Measurements from ENCODE around the gene RIOX2. TPM values are rescaled to one million over a fixed set of nuclear protein-coding genes. Genes with fewer than 3 reads are reported as not detected.

The RIOX2 gene
- total RNA-seq, 4 donors from 2014 or later = 61.6 to 109 (median 89.9) TPM

DNA sequence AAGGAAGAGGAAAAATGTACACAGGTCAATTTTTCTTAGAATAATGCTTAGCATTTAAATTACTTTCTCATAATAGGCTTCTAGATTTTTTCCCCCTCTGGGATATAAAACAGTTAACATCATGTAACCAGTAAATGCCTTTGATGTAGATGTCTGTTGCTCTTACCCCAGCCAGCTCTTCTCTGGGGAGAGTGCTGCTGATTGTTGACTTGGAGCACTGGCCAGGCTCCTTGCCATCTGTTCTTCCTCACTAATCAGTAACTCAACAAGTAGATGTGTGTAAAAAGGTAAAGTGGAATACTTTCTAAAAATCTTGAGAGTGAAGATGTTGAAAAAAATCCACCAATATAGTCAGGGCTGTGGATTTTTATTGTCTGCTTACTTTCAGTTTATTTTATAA, 42.2 kb downstream of the RIOX2 start:
- intact Hi-C loops (cut with DNase I) = no loop called here
- H3K9me3 ChIP-seq = no peaks in the 10 kb centered on the region
- DNase-seq = peak; percentile 79 to 81
- TF ChIP-seq, protein P1, sequence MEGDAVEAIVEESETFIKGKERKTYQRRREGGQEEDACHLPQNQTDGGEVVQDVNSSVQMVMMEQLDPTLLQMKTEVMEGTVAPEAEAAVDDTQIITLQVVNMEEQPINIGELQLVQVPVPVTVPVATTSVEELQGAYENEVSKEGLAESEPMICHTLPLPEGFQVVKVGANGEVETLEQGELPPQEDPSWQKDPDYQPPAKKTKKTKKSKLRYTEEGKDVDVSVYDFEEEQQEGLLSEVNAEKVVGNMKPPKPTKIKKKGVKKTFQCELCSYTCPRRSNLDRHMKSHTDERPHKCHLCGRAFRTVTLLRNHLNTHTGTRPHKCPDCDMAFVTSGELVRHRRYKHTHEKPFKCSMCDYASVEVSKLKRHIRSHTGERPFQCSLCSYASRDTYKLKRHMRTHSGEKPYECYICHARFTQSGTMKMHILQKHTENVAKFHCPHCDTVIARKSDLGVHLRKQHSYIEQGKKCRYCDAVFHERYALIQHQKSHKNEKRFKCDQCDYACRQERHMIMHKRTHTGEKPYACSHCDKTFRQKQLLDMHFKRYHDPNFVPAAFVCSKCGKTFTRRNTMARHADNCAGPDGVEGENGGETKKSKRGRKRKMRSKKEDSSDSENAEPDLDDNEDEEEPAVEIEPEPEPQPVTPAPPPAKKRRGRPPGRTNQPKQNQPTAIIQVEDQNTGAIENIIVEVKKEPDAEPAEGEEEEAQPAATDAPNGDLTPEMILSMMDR (IDR thresholded peaks at IDR 0.05) = no peak
- no peak for TF ChIP-seq POLR2A (IDR thresholded peaks at IDR 0.05)
- H3K4me1 ChIP-seq = peaks cover 4 to 6% of the 10 kb centered on the region in 2 donors
- peak overlapping the region in 2 of 3 donors; percentile 20 to 43 for H3K27ac ChIP-seq
- no peaks in the 10 kb centered on the region for H3K27me3 ChIP-seq
- H3K36me3 ChIP-seq = peaks cover 10 to 11% of the 10 kb centered on the region in 2 donors
- no peak overlapping the region for H3K4me3 ChIP-seq (replicated peaks in 1 of 3)

DNA sequence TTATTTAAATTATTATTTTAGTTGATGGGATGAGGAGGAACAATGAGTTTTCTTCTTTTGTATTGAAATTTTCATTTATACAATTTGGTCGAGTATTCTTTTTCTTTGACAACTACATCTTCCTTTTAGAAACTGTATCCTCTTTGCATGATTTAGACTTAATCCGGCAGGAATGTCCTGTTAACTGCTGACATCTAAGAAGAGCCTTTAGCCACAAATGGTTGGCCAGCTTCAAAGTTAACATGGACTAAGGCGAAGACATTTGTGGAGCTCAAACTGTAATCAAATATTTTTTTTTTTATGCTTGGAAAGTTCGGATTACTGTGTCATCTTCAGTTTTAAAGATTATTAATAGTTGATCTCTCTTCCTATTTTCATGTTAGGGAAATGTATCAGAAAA, 43.2 kb downstream of the RIOX2 start:
- Histone ChIP-seq H3K36me3 (peaks cover 4 to 10% of the 10 kb centered on the region in 2 donors), H3K4me1 (peaks cover 4 to 6% of the 10 kb centered on the region in 2 donors), H3K9me3 (no peaks in the 10 kb centered on the region), H3K27ac (peak overlapping the region; percentile 20 to 43 (median 28)), H3K27me3 (no peaks in the 10 kb centered on the region), H3K4me3 (replicated peaks in 1 of 3) (no peak overlapping the region)
- TF ChIP-seq POLR2A (IDR thresholded peaks at IDR 0.05) = no peak
- TF ChIP-seq, protein P1 (IDR thresholded peaks at IDR 0.05) = no peak
- DNase-seq = no peak
- 89 to 90% methylated on average over 4 of the region's 4 CpGs for WGBS, 2 donors
- intact Hi-C loops (cut with DNase I) = no loop called here

DNA sequence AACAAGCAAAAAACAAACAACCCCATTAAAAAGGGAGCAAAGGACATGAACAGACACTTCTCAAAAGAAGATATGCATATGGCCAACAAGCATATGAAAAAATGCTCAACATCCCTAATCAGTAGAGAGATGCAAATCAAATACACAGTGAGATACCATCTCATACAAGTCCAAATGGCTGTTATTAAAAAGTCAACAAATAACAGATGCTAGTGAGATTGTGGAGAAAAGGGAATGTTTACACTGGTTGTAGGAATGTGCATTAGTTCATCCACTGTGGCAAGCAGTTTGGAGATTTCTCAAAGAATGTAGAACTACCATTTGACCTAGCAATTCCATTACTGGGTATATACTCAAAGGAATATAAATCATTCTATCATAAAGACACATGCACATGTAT, 44.5 kb downstream of the RIOX2 start:
- H3K4me3 ChIP-seq (replicated peaks in 1 of 3) = no peak overlapping the region
- no peaks in the 10 kb centered on the region for H3K9me3 ChIP-seq
- no peaks in the 10 kb centered on the region for H3K27me3 ChIP-seq
- H3K27ac ChIP-seq = no peak overlapping the region
- intact Hi-C loops (cut with DNase I) = no loop called here
- no peak for DNase-seq
- TF ChIP-seq POLR2A (IDR thresholded peaks at IDR 0.05) = no peak
- TF ChIP-seq, protein P1 (IDR thresholded peaks at IDR 0.05) = no peak
- H3K4me1 ChIP-seq = peaks cover 4 to 6% of the 10 kb centered on the region in 2 donors
- peaks cover 0 to 10% of the 10 kb centered on the region in 2 donors for H3K36me3 ChIP-seq

DNA sequence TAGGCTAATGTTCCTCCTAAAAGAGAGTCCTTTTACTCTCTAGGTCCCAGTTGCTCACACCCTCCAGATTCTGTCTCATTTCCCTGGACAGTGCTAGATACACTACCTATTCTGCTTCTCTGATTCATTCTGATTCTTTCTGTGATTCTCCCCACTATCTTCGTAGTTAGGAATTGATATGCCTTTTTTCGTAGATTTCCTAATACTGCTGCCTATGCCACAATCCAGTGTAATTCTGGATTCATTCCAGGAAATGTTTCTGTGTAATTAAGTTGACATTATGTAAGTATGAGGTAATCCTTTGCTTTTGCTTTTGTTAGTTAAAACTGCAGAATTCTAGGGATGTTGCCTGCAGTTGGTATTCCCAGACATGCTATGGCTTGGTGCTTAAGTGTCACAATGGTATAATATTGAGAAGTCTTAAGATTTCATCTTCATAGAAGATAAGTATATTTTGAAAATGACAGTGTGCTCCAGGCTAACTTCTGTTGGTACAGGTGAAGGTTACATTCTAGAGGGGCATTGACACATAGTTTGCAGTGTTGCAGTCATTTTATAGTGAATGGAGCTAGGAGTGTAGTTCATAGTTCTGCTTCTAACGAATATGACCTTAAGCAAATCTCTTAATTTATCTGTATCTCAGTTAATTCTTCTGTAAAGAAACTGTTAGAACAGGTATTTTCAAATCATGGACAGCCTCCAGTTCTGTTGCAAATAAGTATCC, 54.3 kb downstream of the RIOX2 start:
- no peak for TF ChIP-seq POLR2A (IDR thresholded peaks at IDR 0.05)
- TF ChIP-seq, protein P1 (IDR thresholded peaks at IDR 0.05) = no peak
- no peak overlapping the region for H3K27ac ChIP-seq
- H3K4me1 ChIP-seq = peaks cover 0 to 15% of the 10 kb centered on the region in 2 donors
- no peak for DNase-seq
- H3K27me3 ChIP-seq = no peaks in the 10 kb centered on the region
- intact Hi-C loops (cut with DNase I) = no loop called here
- peaks cover 3 to 21% of the 10 kb centered on the region in 2 donors for H3K36me3 ChIP-seq
- WGBS, 2 donors = 82 to 84% methylated on average over 3 of the region's 3 CpGs
- H3K4me3 ChIP-seq (replicated peaks in 1 of 3) = no peak overlapping the region
- no peaks in the 10 kb centered on the region for H3K9me3 ChIP-seq

GRCh38 chr3:97916576-97916975, 55.7 kb downstream of the RIOX2 start:
- H3K36me3 ChIP-seq = peaks cover 3 to 26% of the 10 kb centered on the region in 2 donors
- intact Hi-C loops (cut with DNase I) = no loop called here
- TF ChIP-seq, protein P1 (IDR thresholded peaks at IDR 0.05) = no peak
- TF ChIP-seq POLR2A (IDR thresholded peaks at IDR 0.05) = no peak
- H3K27me3 ChIP-seq = no peaks in the 10 kb centered on the region
- no peak for DNase-seq
- H3K4me1 ChIP-seq = peaks cover 0 to 15% of the 10 kb centered on the region in 2 donors
- H3K27ac ChIP-seq = no peak overlapping the region
- no peak overlapping the region for H3K4me3 ChIP-seq (replicated peaks in 1 of 3)
- H3K9me3 ChIP-seq = no peaks in the 10 kb centered on the region
